NT2/D1 (cell line): Measurements from ENCODE around the gene MPPED1.

Source experiments
- SUZ12 ChIP-seq: IDR thresholded peaks from 2 replicates; pipeline ENCODE4 v1.6.1; 2011; ENCODE audit not compliant: insufficient read length, insufficient read depth; ENCODE audit errors: extremely low read depth
- ZNF274 ChIP-seq: IDR thresholded peaks from 2 replicates; pipeline ENCODE4 v1.6.1; 2011; ENCODE audit warnings: mild to moderate bottlenecking, low read depth, low read length

- TF ChIP-seq ZNF274 (no peak), SUZ12 (no peak)
Measured at GRCh38 chr22:43535741-43536140, 123.9 kb downstream of the MPPED1 start.
